Measurements from ENCODE around the gene RNLS.

DNA sequence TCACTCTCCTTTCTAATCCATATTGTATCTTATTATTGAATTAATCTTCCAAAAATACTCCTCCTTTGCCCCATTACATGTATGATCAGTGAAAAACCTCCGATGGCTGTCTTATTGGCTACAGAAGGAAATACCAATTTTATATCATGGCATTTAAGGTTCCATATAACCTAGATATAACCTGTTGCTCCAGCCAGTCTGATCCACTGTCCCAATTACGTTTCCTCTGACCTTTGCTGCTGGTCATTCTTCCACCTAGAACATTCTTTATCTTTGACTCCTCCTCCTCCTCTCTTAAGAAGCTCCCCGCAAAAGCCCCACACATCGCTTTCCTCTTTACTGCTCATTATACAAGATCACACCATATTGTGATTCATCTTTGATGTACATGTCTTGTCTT lies 161.5 kb downstream of the RNLS start:
- TF ChIP-seq, protein P1, sequence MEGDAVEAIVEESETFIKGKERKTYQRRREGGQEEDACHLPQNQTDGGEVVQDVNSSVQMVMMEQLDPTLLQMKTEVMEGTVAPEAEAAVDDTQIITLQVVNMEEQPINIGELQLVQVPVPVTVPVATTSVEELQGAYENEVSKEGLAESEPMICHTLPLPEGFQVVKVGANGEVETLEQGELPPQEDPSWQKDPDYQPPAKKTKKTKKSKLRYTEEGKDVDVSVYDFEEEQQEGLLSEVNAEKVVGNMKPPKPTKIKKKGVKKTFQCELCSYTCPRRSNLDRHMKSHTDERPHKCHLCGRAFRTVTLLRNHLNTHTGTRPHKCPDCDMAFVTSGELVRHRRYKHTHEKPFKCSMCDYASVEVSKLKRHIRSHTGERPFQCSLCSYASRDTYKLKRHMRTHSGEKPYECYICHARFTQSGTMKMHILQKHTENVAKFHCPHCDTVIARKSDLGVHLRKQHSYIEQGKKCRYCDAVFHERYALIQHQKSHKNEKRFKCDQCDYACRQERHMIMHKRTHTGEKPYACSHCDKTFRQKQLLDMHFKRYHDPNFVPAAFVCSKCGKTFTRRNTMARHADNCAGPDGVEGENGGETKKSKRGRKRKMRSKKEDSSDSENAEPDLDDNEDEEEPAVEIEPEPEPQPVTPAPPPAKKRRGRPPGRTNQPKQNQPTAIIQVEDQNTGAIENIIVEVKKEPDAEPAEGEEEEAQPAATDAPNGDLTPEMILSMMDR (conservative IDR thresholded peaks at IDR 0.05; ENCODE audit: low read depth, low read length): no peak
- TF ChIP-seq EZH2 (IDR thresholded peaks at IDR 0.05; ENCODE audit: borderline replicate concordance, low read depth, low read length, poor library complexity, severe bottlenecking): no peak

Measured in A673 (cell line).